ENCODE data around the gene FGD3.

- TF ChIP-seq CTCF (IDR thresholded peaks at IDR 0.05): no peak
- no peak for TF ChIP-seq POLR2A (IDR thresholded peaks at IDR 0.05)
Observed at GRCh38 chr9:93052791-93053540, 105.6 kb downstream of the FGD3 start.

Data from right lobe of liver (tissue), 4 donors.